Peyer's patch (tissue), 4 donors: ENCODE results near the gene RCC2.

Experiments used
- POLR2A ChIP-seq, 2 donors: fragments of 450-650 bp; IDR thresholded peaks; one replicate each; pipeline ENCODE4 v1.5.1; 2017; ENCODE audit warnings: antibody characterized with exemption in 2 of 2, mild to moderate bottlenecking in 2 of 2, moderate library complexity in 2 of 2
- TF ChIP-seq, protein P1 (sequence below), 6 experiments: fragments of 450-650 bp in 4 of 6; fragments of 200-600 bp in 2 of 6; sonication (generic) in 1 of 6; IDR thresholded peaks; one replicate each; pipeline ENCODE4 v1.5.1; 2017 to 2019; ENCODE audit warnings: antibody characterized with exemption in 6 of 6, mild to moderate bottlenecking in 3 of 6, moderate library complexity in 1 of 6

DNA sequence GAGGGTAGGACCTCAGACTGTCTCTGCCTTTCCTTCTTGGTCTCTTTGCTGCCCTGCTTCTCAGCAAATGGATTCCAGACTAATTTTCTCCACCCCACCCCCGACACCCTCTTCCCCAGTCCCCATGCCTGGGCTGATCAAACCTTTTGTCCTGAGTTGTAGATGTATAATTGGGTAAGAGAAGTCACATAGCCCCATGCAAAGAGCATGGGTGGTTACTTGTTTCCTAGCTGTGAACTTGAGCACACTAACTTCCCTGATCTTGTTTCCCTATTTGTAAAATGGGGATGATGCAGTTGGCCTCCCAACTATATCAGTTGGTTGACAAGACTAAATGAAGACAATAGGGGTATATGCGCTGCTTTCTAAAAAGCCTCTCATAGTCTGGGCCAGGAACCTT is 58.3 kb downstream of the RCC2 start:
- TF ChIP-seq, protein P1, sequence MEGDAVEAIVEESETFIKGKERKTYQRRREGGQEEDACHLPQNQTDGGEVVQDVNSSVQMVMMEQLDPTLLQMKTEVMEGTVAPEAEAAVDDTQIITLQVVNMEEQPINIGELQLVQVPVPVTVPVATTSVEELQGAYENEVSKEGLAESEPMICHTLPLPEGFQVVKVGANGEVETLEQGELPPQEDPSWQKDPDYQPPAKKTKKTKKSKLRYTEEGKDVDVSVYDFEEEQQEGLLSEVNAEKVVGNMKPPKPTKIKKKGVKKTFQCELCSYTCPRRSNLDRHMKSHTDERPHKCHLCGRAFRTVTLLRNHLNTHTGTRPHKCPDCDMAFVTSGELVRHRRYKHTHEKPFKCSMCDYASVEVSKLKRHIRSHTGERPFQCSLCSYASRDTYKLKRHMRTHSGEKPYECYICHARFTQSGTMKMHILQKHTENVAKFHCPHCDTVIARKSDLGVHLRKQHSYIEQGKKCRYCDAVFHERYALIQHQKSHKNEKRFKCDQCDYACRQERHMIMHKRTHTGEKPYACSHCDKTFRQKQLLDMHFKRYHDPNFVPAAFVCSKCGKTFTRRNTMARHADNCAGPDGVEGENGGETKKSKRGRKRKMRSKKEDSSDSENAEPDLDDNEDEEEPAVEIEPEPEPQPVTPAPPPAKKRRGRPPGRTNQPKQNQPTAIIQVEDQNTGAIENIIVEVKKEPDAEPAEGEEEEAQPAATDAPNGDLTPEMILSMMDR (IDR thresholded peaks at IDR 0.05): no peak
- TF ChIP-seq POLR2A (IDR thresholded peaks at IDR 0.05): no peak
